C4-2B (cell line): ENCODE data around the gene DNAJC22.

Experiments
- ZFX ChIP-seq: fragments of 450-650 bp; IDR thresholded peaks from 2 replicates; pipeline ENCODE4 v1.6.1; 2017
- TF ChIP-seq, protein P1 (sequence below): fragments of 450-650 bp; conservative IDR thresholded peaks from 2 replicates; pipeline ENCODE4 v1.5.1; 2017; ENCODE audit warnings: mild to moderate bottlenecking

- TF ChIP-seq, protein P1, sequence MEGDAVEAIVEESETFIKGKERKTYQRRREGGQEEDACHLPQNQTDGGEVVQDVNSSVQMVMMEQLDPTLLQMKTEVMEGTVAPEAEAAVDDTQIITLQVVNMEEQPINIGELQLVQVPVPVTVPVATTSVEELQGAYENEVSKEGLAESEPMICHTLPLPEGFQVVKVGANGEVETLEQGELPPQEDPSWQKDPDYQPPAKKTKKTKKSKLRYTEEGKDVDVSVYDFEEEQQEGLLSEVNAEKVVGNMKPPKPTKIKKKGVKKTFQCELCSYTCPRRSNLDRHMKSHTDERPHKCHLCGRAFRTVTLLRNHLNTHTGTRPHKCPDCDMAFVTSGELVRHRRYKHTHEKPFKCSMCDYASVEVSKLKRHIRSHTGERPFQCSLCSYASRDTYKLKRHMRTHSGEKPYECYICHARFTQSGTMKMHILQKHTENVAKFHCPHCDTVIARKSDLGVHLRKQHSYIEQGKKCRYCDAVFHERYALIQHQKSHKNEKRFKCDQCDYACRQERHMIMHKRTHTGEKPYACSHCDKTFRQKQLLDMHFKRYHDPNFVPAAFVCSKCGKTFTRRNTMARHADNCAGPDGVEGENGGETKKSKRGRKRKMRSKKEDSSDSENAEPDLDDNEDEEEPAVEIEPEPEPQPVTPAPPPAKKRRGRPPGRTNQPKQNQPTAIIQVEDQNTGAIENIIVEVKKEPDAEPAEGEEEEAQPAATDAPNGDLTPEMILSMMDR, result no peak
- TF ChIP-seq ZFX, result no peak
These were observed 6.4 kb upstream of the DNAJC22 start for GRCh38 chr12:49340095-49340870.
